Measurements from ENCODE around the gene CAPS2. TPM values are rescaled to one million over a fixed set of nuclear protein-coding genes. Genes with fewer than 3 reads are reported as not detected.

Gene CAPS2
- total RNA-seq, result 2.3 TPM in 2 replicates

DNA sequence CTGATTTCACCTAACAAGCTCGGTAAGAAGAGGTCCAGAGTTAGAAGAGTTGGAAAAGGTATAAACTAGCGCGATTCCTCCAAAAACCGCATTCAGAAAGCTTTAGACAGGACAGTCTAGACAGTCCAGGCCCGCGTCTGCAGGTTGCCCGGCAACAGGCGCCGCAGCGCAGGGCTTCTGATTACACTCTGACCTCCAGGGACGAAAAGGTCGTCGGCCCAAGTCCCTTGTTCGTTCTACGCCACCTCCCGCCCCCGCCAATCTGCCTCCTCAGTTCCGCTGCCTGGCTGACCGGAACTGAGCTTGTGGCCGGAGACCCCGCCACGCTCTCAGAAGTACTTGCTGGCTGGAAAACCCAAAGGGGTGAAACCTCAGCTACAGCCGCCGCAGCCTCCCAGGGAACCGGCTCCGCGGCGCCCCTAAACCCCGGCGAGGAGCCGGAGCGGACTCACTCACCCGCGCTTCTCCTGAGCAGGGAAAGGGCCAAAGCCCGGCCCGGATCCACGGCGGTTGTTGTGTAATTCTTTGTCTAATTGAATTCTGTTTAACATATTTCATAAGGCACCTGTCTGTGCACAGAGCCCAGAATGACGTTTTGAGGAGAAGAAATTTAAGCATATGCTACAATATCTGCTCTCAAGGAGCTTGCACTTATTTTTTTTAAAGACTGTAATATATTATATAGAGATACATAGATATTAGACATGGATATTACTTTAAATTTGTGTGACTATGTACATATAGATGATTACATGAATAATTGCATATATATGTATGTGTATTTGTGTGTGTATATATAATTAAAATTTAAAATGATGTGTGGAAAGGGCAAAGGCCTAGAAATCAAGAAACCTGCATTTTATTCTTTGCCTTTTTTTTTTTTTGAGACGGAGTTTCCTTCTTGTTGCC is at the start of gene CAPS2:
TSS of gene CAPS2 (minus strand) at position 407 of the 909 bp plus-strand sequence. CDS start 3,826 bp downstream, outside the sequence.

DNA sequence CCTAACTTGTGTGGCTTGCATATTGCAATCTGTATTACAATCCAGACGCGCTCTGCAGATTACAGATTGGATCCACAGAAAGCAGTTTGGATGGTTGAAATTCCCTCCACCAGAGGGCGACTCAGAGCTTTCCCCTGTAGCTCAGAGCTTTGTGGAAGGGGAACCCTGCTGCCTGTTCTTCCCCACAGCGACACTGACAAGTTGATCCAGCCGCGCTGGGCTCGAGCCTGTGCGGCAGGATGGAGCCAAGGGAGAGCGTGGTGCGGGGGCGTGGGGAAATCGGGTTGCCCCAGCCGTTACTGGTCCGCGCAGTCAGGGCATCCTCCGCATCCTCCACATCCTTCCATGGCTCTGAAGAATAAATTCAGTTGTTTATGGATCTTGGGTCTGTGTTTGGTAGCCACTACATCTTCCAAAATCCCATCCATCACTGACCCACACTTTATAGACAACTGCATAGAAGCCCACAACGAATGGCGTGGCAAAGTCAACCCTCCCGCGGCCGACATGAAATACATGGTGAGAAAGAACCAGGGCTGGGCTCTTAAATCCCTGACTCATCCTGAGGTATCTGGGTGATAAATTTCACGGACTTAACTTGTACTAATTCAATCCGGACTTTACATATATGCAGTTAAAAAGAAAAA is 4.4 kb upstream of the CAPS2 start, which contains the start of gene GLIPR1L1:
TSS of gene GLIPR1L1 (plus strand) at position 287 of the 647 bp plus-strand sequence. CDS start at position 346, 59 bp downstream.

Other genes with a start within 250 kb of the CAPS2 start
- not detected in 2 replicates for gene KCNC2, start 120.5 kb downstream of the CAPS2 start, total RNA-seq
- not detected in 2 replicates for gene GLIPR1L1, start 4.3 kb upstream of the CAPS2 start, total RNA-seq
- 0.32 TPM in 1 of 2 replicates, not detected in the other for gene GLIPR1L2, start 60.8 kb upstream of the CAPS2 start, total RNA-seq
- 20.8 and 36.9 TPM in 2 replicates for gene GLIPR1, start 150.4 kb upstream of the CAPS2 start, total RNA-seq
- 42.6 and 58.2 TPM in 2 replicates for gene KRR1, start 181.3 kb upstream of the CAPS2 start, total RNA-seq